GM23338 (cell line): Measurements from ENCODE around the gene CCL21. TPM values are rescaled to one million over a fixed set of nuclear protein-coding genes. Genes with fewer than 3 reads are reported as not detected.

Experiments
- ATAC-seq: fragments of 200-7000 bp; cut with Tn5 transposase; 3 replicates; pipeline ENCODE4 v1.9.1; 2020
- DNase-seq: peaks from one replicate; pipeline ENCODE4 v3.0.0-alpha.2; 2015; ENCODE audit warnings: low spot score
- H2AFZ ChIP-seq: fragments of 200-600 bp; sonication (generic); 2 replicates; pipeline ENCODE4 v1.8.0; 2016; ENCODE audit warnings: antibody characterized with exemption, mild to moderate bottlenecking, moderate library complexity
- H3F3A ChIP-seq: fragments of 200-600 bp; sonication (generic); replicated peaks from 2 replicates; pipeline ENCODE4 v1.8.0; 2017; ENCODE audit warnings: antibody characterized with exemption, mixed run types, low read depth
- H3K27ac ChIP-seq: fragments of 200-600 bp; sonication (generic); 2 replicates; pipeline ENCODE4 v1.6.1; 2016; ENCODE audit warnings: low read depth
- H3K27me3 ChIP-seq: fragments of 200-600 bp; sonication (generic); 2 replicates; pipeline ENCODE4 v1.8.0; 2016; ENCODE audit warnings: mild to moderate bottlenecking, mixed run types, moderate library complexity; ENCODE audit not compliant: insufficient read depth
- H3K36me3 ChIP-seq: fragments of 200-600 bp; sonication (generic); 2 replicates; pipeline ENCODE4 v1.8.0; 2016; ENCODE audit warnings: mild to moderate bottlenecking; ENCODE audit not compliant: insufficient read depth
- H3K4me1 ChIP-seq: fragments of 200-600 bp; sonication (generic); 2 replicates; pipeline ENCODE4 v1.8.0; 2016; ENCODE audit warnings: mild to moderate bottlenecking, moderate library complexity; ENCODE audit not compliant: insufficient read depth
- H3K4me2 ChIP-seq: fragments of 200-600 bp; sonication (generic); 2 replicates; pipeline ENCODE4 v1.7.1; 2017; ENCODE audit warnings: mixed run types
- H3K4me3 ChIP-seq: fragments of 200-600 bp; sonication (generic); 2 replicates; pipeline ENCODE4 v1.6.1; 2016; ENCODE audit warnings: mixed run types
- H3K79me2 ChIP-seq: fragments of 200-600 bp; sonication (generic); replicated peaks from 2 replicates; pipeline ENCODE4 v1.8.0; 2017; ENCODE audit warnings: mild to moderate bottlenecking; ENCODE audit not compliant: insufficient read depth
- H3K9me2 ChIP-seq: fragments of 200-600 bp; sonication (generic); 2 replicates; pipeline ENCODE4 v1.8.0; 2017; ENCODE audit not compliant: insufficient read depth
- H4K20me1 ChIP-seq: fragments of 200-600 bp; sonication (generic); replicated peaks from 2 replicates; pipeline ENCODE4 v1.8.0; 2017; ENCODE audit warnings: mild to moderate bottlenecking; ENCODE audit not compliant: insufficient read depth
- H3K27ac Mint-ChIP-seq: 2 replicates; pipeline ENCODE4 v1.8.0; 2020; ENCODE audit warnings: inconsistent platforms, mild to moderate bottlenecking, moderate library complexity, mixed read lengths
- H3K27me3 Mint-ChIP-seq: 3 replicates; pipeline ENCODE4 v1.8.0; 2022; ENCODE audit warnings: low read depth, mild to moderate bottlenecking, moderate library complexity, mixed read lengths, inconsistent platforms; ENCODE audit not compliant: insufficient read depth, poor library complexity
- H3K36me3 Mint-ChIP-seq: 3 replicates; pipeline ENCODE4 v1.8.0; 2021; ENCODE audit warnings: low read depth, mild to moderate bottlenecking, inconsistent platforms, moderate library complexity, mixed read lengths
- H3K4me1 Mint-ChIP-seq: 3 replicates; pipeline ENCODE4 v1.8.0; 2020; ENCODE audit warnings: mild to moderate bottlenecking, inconsistent platforms, mixed read lengths
- H3K4me3 Mint-ChIP-seq: 3 replicates; pipeline ENCODE4 v1.8.0; 2021; ENCODE audit warnings: moderate library complexity, mild to moderate bottlenecking, inconsistent platforms, mixed read lengths
- H3K9me3 Mint-ChIP-seq: 3 replicates; pipeline ENCODE4 v1.8.0; 2020; ENCODE audit warnings: moderate library complexity, mild to moderate bottlenecking, inconsistent platforms, mixed read lengths
- JUNB ChIP-seq: IDR thresholded peaks from one replicate; pipeline ENCODE4 v1.6.1; 2016; ENCODE audit warnings: antibody characterized with exemption; ENCODE audit not compliant: unreplicated experiment
- polyA plus RNA-seq: library from polyadenylated mRNA; unstranded; fragments of >200 nt; fragmentation: Nextera tagmentation; extraction: Ambion mirVana; gene quantifications from 2 replicates; pipeline ENCODE4 v1.2.1, GENCODE V29; 2016
- total RNA-seq: library from RNA; depleted of rRNA; stranded (reverse); fragments of >200 nt; shearing (Covaris generic); gene quantifications from 2 replicates; pipeline ENCODE4 v1.2.3, GENCODE V29; 2014
- TF ChIP-seq, protein P1 (sequence below), 2 experiments: fragments of 200-600 bp in 1 of 2; sonication (generic) in 1 of 2; conservative IDR thresholded peaks; 2 replicates each; pipeline versions ENCODE4 v1.5.1 to v1.6.1; 2016 to 2017; ENCODE audit warnings: antibody characterized with exemption in 2 of 2, low read depth in 2 of 2, mild to moderate bottlenecking in 2 of 2, moderate library complexity in 1 of 2
- TF ChIP-seq, protein P2 (sequence below): fragments of 250-450 bp; sonication (Bioruptor Pico); IDR thresholded peaks from 2 replicates; pipeline ENCODE4 v1.5.0; 2020; ENCODE audit warnings: mild to moderate bottlenecking, moderate library complexity

The CCL21 gene
- total and polyA plus RNA-seq, 2 experiments from 2014 or later: not detected

DNA sequence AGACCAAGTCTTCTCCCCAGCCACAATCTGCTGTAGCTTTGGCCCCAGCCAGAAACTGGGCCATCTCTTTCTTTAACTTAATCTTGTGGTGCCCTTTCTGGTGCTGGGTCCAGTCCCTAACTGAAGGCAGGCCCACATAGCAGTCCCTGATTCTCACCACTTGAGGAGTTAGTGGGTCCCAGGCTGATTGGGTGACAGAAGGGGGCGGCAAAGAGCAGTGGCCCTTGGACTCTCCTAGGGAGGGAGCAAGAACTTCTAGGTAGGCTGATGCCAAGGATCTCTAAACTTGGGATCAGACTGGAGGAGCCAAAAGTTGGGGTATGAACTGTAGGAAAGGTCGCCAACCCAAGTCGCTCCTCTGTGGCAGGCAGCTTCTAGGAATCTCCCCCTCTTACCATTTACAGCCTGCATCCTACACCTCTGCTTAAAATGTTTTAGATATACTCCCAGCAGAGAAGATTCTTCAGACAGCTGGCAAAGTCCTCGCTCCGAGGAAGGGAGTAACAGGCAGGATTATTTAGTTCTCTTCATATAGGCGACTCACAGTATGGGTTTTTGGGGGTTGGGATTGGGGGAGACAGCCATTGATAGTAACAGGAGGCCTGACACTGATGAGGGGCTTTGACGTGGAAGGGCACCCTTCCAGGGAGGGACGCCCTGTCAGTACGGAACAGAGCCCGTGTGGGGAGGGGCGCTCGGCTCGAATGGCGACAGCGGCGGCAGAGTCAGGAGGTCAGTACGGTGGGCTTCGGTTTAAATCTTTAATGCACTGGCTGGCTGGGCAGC lies 45.5 kb downstream of the CCL21 start:
- Mint-ChIP-seq H3K27ac (no peak overlapping the region), H3K4me3 (peak overlapping the region; percentile 82), H3K36me3 (peaks cover 18% of the 10 kb centered on the region), H3K4me1 (peaks cover 8% of the 10 kb centered on the region), H3K27me3 (peaks cover 11% of the 10 kb centered on the region), H3K9me3 (peaks cover 6% of the 10 kb centered on the region)
- H3F3A ChIP-seq: no peaks in the 10 kb centered on the region
- peaks cover 8% of the 10 kb centered on the region; the same call in 1 of the 2 replicates for H3K79me2 ChIP-seq
- H3K4me1 ChIP-seq: peaks cover 3% of the 10 kb centered on the region
- H4K20me1 ChIP-seq: peaks cover 3% of the 10 kb centered on the region; the same call in 1 of the 2 replicates
- no peak overlapping the region for H3K27ac ChIP-seq
- H3K27me3 ChIP-seq: no peaks in the 10 kb centered on the region
- H3K4me3 ChIP-seq: peak overlapping the region; percentile 98
- ATAC-seq (peak; percentile 79), DNase-seq (peak; percentile 93)
- TF ChIP-seq, protein P1, sequence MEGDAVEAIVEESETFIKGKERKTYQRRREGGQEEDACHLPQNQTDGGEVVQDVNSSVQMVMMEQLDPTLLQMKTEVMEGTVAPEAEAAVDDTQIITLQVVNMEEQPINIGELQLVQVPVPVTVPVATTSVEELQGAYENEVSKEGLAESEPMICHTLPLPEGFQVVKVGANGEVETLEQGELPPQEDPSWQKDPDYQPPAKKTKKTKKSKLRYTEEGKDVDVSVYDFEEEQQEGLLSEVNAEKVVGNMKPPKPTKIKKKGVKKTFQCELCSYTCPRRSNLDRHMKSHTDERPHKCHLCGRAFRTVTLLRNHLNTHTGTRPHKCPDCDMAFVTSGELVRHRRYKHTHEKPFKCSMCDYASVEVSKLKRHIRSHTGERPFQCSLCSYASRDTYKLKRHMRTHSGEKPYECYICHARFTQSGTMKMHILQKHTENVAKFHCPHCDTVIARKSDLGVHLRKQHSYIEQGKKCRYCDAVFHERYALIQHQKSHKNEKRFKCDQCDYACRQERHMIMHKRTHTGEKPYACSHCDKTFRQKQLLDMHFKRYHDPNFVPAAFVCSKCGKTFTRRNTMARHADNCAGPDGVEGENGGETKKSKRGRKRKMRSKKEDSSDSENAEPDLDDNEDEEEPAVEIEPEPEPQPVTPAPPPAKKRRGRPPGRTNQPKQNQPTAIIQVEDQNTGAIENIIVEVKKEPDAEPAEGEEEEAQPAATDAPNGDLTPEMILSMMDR (conservative IDR thresholded peaks at IDR 0.05; ENCODE audit: low read depth in 2 of 2): peak; percentile 97 to 98
- TF ChIP-seq, protein P2, sequence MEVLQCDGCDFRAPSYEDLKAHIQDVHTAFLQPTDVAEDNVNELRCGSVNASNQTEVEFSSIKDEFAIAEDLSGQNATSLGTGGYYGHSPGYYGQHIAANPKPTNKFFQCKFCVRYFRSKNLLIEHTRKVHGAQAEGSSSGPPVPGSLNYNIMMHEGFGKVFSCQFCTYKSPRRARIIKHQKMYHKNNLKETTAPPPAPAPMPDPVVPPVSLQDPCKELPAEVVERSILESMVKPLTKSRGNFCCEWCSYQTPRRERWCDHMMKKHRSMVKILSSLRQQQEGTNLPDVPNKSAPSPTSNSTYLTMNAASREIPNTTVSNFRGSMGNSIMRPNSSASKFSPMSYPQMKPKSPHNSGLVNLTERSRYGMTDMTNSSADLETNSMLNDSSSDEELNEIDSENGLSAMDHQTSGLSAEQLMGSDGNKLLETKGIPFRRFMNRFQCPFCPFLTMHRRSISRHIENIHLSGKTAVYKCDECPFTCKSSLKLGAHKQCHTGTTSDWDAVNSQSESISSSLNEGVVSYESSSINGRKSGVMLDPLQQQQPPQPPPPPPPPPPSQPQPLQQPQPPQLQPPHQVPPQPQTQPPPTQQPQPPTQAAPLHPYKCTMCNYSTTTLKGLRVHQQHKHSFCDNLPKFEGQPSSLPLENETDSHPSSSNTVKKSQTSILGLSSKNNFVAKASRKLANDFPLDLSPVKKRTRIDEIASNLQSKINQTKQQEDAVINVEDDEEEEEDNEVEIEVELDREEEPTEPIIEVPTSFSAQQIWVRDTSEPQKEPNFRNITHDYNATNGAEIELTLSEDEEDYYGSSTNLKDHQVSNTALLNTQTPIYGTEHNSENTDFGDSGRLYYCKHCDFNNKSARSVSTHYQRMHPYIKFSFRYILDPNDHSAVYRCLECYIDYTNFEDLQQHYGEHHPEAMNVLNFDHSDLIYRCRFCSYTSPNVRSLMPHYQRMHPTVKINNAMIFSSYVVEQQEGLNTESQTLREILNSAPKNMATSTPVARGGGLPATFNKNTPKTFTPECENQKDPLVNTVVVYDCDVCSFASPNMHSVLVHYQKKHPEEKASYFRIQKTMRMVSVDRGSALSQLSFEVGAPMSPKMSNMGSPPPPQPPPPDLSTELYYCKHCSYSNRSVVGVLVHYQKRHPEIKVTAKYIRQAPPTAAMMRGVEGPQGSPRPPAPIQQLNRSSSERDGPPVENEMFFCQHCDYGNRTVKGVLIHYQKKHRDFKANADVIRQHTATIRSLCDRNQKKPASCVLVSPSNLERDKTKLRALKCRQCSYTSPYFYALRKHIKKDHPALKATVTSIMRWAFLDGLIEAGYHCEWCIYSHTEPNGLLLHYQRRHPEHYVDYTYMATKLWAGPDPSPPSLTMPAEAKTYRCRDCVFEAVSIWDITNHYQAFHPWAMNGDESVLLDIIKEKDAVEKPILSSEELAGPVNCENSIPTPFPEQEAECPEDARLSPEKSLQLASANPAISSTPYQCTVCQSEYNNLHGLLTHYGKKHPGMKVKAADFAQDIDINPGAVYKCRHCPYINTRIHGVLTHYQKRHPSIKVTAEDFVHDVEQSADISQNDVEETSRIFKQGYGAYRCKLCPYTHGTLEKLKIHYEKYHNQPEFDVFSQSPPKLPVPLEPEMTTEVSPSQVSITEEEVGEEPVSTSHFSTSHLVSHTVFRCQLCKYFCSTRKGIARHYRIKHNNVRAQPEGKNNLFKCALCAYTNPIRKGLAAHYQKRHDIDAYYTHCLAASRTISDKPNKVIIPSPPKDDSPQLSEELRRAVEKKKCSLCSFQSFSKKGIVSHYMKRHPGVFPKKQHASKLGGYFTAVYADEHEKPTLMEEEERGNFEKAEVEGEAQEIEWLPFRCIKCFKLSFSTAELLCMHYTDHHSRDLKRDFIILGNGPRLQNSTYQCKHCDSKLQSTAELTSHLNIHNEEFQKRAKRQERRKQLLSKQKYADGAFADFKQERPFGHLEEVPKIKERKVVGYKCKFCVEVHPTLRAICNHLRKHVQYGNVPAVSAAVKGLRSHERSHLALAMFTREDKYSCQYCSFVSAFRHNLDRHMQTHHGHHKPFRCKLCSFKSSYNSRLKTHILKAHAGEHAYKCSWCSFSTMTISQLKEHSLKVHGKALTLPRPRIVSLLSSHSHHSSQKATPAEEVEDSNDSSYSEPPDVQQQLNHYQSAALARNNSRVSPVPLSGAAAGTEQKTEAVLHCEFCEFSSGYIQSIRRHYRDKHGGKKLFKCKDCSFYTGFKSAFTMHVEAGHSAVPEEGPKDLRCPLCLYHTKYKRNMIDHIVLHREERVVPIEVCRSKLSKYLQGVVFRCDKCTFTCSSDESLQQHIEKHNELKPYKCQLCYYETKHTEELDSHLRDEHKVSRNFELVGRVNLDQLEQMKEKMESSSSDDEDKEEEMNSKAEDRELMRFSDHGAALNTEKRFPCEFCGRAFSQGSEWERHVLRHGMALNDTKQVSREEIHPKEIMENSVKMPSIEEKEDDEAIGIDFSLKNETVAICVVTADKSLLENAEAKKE (CRISPR knock-in tag): 0 out of 2 replicates have a peak, but pooled peaks have one; percentile 30
- no peak for TF ChIP-seq JUNB
- H3K36me3 ChIP-seq: no peaks in the 10 kb centered on the region
- no peaks in the 10 kb centered on the region for H3K9me2 ChIP-seq
- peak overlapping the region; percentile 91 for H2AFZ ChIP-seq
- peak overlapping the region; percentile 100 for H3K4me2 ChIP-seq
